Frontal cortex (tissue), 4 donors: ENCODE measurements around the gene NDUFS2. TPM values are rescaled to one million over a fixed set of nuclear protein-coding genes. Genes with fewer than 3 reads are reported as not detected.
"Not testable (repeated sequence)": the region's sequence is repeated elsewhere in the genome, so short reads cannot be mapped to it uniquely, and the experiment has no call there.

Experiments used
- DNase-seq, 2 donors: peaks; one replicate each; pipeline ENCODE4 v3.0.0; 2012; ENCODE audit warnings: low spot score in 2 of 2
- FAIRE-seq: peaks from 2 replicates; lab custom pipeline; 2012; peaks lifted over from hg19 to GRCh38; lab: Jason Lieb, UNC
- total RNA-seq: library from RNA; depleted of rRNA; stranded (reverse); fragments of >200 nt; gene quantifications from one replicate; pipeline ENCODE4 v1.2.3, GENCODE V29; 2014
- donor health status: control.
- donor health status: control.
- donor health status: control.

NDUFS2 gene
- total RNA-seq, 1 donor from 2014 or later, result 143 TPM

DNA sequence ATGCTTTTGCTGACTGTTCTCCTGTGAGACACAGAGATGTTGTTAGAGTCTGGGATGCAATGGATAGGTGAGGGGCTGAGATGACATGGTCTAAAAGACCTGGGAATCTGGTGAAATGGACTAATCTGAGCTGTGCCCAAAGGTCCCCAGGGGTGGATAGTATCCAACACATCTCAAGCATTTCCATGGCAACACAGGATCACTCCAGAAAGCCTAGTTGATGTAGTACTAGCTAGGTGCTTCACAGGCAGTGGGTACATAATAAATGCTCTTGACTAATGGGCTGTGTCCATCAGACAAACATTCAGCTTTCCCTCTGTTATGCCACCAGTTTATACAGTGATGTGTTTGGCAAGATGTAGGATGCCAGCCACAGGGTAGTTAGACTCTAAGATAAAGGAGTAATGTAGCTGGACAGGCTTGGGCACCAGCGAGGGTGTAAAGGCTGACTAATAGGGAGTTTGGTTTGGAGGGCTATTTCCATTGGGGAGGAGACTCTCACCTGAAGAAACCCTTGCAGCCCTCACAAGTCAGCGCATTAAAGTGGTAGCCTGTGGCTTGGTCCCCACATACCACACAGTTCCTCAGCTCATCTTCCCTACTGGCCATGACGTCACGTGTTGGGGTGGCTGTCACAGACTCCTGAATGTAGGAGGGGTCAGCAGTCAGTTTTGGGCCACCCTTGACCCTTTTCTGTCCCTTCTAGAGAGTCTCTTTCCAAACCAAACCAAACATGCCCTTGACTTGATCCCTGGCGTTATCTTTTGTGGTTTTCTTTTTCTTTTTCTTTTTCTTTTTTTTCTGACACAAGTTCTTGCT lies 34.0 kb downstream of the NDUFS2 start:
- FAIRE-seq (no peak), DNase-seq (no peak)

DNA sequence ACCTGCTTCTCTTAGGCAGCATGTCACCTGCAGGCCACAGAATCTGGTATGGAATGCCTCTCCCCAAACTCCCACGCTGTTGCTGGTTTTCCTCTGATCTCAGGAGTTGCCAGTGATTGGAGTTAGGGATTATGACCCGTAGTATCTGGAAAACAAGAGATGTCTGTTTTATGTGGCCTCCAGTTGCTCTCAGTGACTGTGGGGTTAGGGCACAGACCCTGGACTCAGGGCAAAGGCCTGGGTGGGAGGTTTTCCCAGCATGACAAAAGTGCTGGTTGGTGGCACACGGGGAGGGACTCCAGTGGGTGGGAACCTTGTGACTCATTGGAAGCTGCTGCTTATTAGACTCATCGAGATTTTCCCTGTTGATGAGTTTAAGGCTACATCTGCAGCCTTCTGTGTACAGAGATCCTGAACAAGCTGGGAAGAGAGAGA lies 35.9 kb downstream of the NDUFS2 start, which contains the start of gene NR1I3:
NR1I3 (minus strand) TSS at position 165 of the 435 bp plus-strand sequence. CDS start 1,638 bp downstream, outside the sequence.
- DNase-seq, result no peak
- FAIRE-seq, result no peak

GRCh38 chr1:161241682-161242081 lies 39.5 kb downstream of the NDUFS2 start:
- no peak for FAIRE-seq
- DNase-seq, result no peak

GRCh38 chr1:161242313-161242712 lies 40.1 kb downstream of the NDUFS2 start:
- FAIRE-seq, result no peak
- DNase-seq, result no peak

- FAIRE-seq (no peak), DNase-seq (no peak)
These were observed 42.7 kb downstream of the NDUFS2 start for GRCh38 chr1:161244888-161245287.

DNA sequence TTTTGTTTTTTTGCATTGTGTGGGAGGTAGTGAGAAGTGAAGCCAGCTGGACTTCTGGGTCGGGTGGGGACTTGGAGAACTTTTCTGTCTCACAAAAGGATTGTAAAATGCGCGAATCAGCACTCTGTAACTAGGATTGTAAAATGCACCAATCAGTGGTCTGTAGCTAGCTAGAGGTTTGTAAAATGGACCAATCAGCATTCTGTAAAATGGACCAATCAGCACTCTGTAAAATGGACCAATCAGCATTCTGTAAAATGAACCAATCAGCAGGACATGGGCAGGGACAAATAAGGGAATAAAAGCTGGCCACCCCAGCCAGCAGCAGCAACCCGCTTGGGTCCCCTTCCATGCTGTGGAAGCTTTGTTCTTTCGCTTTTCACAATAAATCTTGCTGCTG lies 47.9 kb downstream of the NDUFS2 start:
- FAIRE-seq, DNase-seq: not testable (repeated sequence)

DNA sequence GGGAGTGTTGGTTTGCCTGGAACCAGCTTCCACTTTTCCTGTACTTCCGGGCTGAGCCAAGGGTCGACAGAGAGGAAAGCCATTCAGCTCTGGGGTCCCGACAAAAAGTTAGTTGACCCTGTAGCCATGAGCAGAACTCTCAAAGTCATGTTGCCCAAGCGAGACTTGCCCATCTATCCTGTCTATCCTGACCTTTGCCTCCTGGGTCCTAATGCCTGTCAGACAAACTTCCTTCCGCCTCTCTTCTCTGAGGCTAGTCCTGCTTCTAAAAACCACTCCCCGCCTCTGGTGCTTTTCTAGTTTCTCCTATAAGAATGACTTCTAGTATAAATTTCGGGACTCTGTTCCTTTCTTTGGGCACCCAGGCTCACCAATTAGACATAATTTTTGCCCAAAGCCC lies 48.7 kb downstream of the NDUFS2 start:
- FAIRE-seq (no peak), DNase-seq (no peak)

GRCh38 chr1:161251579-161251978 lies 49.4 kb downstream of the NDUFS2 start:
- FAIRE-seq (no peak), DNase-seq (no peak)

DNA sequence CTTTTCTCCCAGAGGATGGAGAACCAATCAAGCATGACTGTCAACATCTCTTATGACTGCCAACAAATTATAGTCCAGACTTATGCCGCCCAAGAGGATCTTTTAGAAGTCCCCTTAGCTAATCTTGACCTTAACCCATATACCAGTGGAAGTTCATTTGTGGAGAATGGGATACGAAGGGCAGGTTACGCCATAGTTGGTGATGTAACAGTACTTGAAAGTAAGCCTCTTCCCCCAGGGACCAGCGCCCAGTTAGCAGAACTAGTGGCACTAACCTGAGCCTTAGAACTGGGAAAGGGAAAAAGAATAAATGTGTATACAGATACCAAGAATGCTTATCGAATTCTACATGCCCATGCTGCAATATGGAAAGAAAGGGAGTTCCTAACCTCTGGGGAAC lies 53.1 kb downstream of the NDUFS2 start:
- not testable (repeated sequence) for DNase-seq, FAIRE-seq

- not testable (repeated sequence) for FAIRE-seq, DNase-seq
These were observed 53.9 kb downstream of the NDUFS2 start for GRCh38 chr1:161255955-161256520.

- not testable (repeated sequence) for DNase-seq, FAIRE-seq
These were observed 54.9 kb downstream of the NDUFS2 start for GRCh38 chr1:161257109-161257508.

- FAIRE-seq, result no peak
- peak; percentile 68 to 77 for DNase-seq
These were observed 56.5 kb downstream of the NDUFS2 start, which contains the start of gene PCP4L1 for GRCh38 chr1:161258439-161259344. TSS of gene PCP4L1 (plus strand) at chr1:161258745. CDS start at chr1:161258975, 230 bp downstream.

- FAIRE-seq, result no peak
- no peak for DNase-seq
These were observed 57.2 kb downstream of the NDUFS2 start for GRCh38 chr1:161259345-161259702.

DNA sequence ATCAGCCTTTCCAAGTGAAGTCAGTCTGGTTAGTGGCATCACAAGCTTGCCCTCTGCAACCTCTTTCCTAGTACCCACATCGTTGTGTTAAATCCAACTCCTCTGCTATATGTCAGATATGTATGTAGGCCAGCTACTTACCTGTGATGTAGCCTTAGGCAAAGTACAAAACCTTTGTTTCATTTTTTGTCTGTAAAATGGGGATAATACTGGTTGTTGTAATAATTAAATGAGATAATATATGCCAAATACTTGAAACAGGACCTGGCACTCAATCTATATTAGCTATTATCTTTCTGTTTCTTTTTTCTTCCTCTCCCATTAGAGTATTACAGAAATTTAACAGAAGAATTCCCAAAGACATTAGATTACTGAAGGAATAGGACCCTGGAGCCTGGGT lies 57.6 kb downstream of the NDUFS2 start:
- FAIRE-seq (no peak), DNase-seq (no peak)

DNA sequence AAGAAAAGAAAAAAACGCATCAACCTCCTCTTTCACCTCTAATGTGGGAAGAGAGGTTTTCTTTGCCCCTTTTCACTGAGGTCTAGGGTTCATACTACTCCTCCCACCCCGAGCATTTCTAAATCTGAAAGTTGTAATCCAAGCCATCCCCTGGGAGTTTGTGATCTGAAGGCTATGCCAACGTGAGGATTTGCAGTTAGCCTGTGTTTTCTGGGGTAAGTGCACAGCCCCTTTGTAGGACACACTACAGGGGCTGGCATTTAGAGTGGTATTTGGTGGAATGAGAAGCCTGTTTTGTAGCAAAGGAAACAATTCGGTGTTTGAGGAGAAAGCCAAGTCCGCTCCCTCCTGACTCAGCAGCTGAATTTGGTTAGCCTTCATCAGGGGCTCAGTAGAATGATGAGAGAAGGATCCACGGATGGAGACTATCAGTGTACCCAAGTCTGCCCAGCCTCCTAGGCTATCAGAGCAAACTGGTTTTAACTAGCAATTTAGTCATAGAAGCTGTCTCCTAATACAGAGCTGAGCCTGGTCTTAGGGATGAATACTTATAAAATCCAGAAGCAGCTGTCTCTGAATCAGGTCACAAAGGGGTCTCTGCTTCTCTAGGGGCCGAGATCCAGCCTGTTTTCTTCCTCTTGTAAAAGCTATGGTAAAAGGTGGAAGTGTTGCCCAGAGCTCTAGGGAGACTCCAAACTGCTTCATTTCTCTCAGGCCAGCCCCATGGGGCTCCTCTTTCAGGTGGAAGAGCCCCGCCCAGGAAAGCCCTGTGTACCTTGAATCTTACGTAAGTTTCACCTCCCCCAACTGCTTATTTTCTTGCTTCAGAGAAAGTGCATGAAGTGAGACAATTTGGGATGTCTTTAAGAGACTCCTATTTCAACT lies 58.5 kb downstream of the NDUFS2 start:
- FAIRE-seq (no peak), DNase-seq (no peak)

DNA sequence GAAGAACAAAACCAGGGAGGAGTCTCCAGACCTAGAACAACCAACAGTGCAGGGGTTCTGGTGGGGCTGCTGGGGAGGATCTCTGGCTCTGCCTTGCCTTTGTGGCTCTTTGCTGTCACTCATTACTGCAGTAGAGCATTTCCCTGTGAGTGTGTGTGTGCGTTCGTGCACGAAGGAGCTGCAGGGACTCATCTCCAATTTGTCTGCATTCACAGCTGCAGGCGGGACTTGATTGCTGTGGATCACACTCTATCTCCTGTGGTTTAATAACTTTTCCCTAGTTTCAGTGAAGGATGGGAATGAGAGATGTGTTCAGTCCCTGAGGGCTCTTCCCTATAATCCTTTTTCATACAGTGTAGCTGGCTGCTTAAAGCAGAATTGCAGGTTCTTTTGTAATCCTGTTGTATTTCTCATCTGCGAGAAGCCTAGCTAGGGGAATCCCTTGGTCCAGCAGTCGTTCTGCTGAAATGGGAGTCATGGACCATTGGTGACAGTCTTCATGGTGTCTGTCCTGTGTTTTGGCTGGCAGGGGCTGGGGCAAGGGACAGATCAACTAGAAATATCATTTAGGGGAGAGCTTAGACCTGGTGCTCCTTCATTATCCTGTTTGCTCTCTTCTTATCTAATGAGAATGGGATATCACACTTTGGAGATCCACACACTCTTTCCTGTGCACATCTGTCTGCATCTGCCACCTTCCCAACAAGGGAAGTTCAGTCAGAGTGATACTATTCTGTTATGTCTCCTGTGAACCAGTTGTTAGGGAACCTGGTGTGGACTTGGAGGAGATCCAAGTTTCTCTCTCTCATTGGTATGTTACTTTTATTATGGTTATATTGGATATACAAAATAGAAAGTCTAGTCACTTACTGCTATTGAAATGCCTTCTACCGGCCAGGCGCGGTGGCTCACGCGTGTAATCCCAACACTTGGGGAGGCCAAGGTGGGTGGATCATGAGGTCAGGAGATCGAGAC lies 59.4 kb downstream of the NDUFS2 start:
- no peak for DNase-seq
- FAIRE-seq, result no peak
